ENCODE measurements around the gene HNRNPDL.
"Not testable (repeated sequence)": the region's sequence is repeated elsewhere in the genome, so short reads cannot be mapped to it uniquely, and the experiment has no call there.

DNA sequence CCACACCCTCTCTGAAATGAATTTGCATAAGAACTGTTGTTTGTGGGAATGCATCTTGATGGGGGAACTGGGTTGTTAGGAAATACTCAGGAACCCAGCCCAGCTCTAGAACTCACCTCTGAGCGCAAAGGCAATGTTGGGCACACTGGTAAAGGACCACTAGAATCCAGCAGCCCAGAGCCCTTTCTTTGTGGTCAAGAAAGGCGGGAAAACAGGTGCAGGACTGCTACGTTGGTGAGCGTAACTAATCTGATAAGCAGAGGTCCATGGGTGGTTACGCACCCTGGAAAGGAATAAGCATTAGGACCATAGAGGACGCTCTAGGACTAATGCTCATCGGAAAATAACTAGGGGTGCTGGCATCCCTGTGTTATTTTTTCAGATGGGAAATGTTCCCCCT is 45.7 kb upstream of the HNRNPDL start:
- not testable (repeated sequence) for TF ChIP-seq POLR2AphosphoS5 (IDR thresholded peaks at IDR 0.05; ENCODE audit: low read depth, low read length)
- TF ChIP-seq, protein P1, sequence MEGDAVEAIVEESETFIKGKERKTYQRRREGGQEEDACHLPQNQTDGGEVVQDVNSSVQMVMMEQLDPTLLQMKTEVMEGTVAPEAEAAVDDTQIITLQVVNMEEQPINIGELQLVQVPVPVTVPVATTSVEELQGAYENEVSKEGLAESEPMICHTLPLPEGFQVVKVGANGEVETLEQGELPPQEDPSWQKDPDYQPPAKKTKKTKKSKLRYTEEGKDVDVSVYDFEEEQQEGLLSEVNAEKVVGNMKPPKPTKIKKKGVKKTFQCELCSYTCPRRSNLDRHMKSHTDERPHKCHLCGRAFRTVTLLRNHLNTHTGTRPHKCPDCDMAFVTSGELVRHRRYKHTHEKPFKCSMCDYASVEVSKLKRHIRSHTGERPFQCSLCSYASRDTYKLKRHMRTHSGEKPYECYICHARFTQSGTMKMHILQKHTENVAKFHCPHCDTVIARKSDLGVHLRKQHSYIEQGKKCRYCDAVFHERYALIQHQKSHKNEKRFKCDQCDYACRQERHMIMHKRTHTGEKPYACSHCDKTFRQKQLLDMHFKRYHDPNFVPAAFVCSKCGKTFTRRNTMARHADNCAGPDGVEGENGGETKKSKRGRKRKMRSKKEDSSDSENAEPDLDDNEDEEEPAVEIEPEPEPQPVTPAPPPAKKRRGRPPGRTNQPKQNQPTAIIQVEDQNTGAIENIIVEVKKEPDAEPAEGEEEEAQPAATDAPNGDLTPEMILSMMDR (IDR thresholded peaks at IDR 0.05): not testable (repeated sequence)

Data from SK-N-SH (cell line).